Measurements from ENCODE around the gene UBAP2L. TPM values are rescaled to one million over a fixed set of nuclear protein-coding genes. Genes with fewer than 3 reads are reported as not detected.
A peak's percentile ranks its signal among the peaks of the same experiment; 100 is the strongest.

Gene UBAP2L
- total and polyA plus RNA-seq, 9 of the 15 experiments (the other 6 are each of a cell fraction or from before 2014, with no cell fraction given): 75.0 to 245 (median 119) TPM

DNA sequence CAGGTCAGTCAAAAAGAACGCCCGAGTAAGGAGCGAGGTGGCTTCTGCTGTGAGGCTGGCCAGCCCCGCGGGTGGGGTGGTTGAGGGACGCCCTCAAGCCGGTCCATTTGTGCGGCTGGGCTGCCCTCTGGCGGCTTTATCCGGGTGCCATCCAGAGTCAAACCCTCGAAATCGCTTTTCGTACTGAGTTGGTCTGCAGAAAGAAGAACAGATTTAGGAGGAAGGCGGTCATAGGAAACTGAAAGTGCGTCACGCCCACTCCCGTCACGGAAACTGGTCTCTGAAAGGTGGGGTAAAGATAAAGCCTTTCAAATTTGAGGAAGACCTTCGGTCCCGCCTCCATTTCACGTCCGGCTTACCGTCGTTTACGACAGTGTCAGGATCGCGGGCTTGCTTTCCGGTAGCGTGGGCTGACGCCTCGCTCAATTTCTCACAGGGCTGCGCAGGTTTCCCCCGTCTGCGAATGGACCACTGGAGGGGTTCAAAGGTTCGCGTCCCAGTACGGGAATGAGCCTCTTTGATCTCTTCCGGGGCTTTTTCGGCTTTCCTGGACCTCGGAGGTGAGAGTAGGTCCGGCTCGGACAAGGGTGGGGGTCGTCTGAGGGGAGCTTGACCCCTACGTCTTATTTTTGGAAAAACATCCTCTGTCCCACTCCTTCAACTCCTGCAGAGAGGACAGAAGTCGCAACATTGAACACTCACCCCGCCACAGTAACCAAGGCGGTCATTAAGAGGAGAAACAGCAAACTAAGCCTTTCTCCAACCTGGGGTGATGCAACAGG lies 51.7 kb downstream of the UBAP2L start, which contains the start of gene HAX1 (continued):
- TF ChIP-seq ARID3A (IDR thresholded peaks at IDR 0.05; ENCODE audit: borderline replicate concordance, low read depth, low read length): peak; percentile 86
- TF ChIP-seq TRIM28 (IDR thresholded peaks at IDR 0.05): no peak
- TF ChIP-seq NFIC (IDR thresholded peaks at IDR 0.05): peak; percentile 5; the same call in 1 of the 2 replicates
- peak; percentile 91 for TF ChIP-seq CEBPG (CRISPR knock-in tag; IDR thresholded peaks at IDR 0.05)
- TF ChIP-seq CEBPG (tag; conservative IDR thresholded peaks at IDR 0.05 in 1 of 2, IDR thresholded peaks at IDR 0.05 in 1 of 2): peak in 1 of 2 experiments; percentile 95; a peak in 3 of 4 replicates
- peak; percentile 77 for TF ChIP-seq TCF7 (IDR thresholded peaks at IDR 0.05; ENCODE audit: borderline replicate concordance)
- TF ChIP-seq RBFOX2 (IDR thresholded peaks at IDR 0.05; ENCODE audit: low read depth, low read length): peak; percentile 81
- peak; percentile 54 for TF ChIP-seq DPF2 (IDR thresholded peaks at IDR 0.05)
- no peak for TF ChIP-seq RFX5 (IDR thresholded peaks at IDR 0.05; ENCODE audit: low read depth, low read length)
- TF ChIP-seq TEAD1 (CRISPR knock-in tag; IDR thresholded peaks at IDR 0.05): peak in 1 of 2 experiments; percentile 4; a peak in 1 of 4 replicates
- 0 out of 2 replicates have a peak, but pooled peaks have one; percentile 35 for TF ChIP-seq HNRNPUL1 (IDR thresholded peaks at IDR 0.05; ENCODE audit: low read length)
- peak; percentile 85 for TF ChIP-seq SMC3 (conservative IDR thresholded peaks at IDR 0.05; ENCODE audit: insufficient read depth, low read depth, low read length)
- TF ChIP-seq ZNF561 (CRISPR knock-in tag; conservative IDR thresholded peaks at IDR 0.05): no peak
- peak; percentile 79 for TF ChIP-seq TFAP4 (CRISPR knock-in tag; IDR thresholded peaks at IDR 0.05; ENCODE audit: borderline replicate concordance)
- no peak for TF ChIP-seq FOXA3 (CRISPR knock-in tag; conservative IDR thresholded peaks at IDR 0.05 in 1 of 2, IDR thresholded peaks at IDR 0.05 in 1 of 2)
- no peak for TF ChIP-seq ZNF780A (CRISPR knock-in tag; IDR thresholded peaks at IDR 0.05)
- peak; percentile 91 for TF ChIP-seq CREM (IDR thresholded peaks at IDR 0.05; ENCODE audit: low read depth)
- TF ChIP-seq NCOA1 (IDR thresholded peaks at IDR 0.05; ENCODE audit: low read depth): peak; percentile 53
- TF ChIP-seq HCFC1 (IDR thresholded peaks at IDR 0.05; ENCODE audit: low read depth, low read length): peak; percentile 55; the same call in 1 of the 2 replicates
- TF ChIP-seq, protein P1, sequence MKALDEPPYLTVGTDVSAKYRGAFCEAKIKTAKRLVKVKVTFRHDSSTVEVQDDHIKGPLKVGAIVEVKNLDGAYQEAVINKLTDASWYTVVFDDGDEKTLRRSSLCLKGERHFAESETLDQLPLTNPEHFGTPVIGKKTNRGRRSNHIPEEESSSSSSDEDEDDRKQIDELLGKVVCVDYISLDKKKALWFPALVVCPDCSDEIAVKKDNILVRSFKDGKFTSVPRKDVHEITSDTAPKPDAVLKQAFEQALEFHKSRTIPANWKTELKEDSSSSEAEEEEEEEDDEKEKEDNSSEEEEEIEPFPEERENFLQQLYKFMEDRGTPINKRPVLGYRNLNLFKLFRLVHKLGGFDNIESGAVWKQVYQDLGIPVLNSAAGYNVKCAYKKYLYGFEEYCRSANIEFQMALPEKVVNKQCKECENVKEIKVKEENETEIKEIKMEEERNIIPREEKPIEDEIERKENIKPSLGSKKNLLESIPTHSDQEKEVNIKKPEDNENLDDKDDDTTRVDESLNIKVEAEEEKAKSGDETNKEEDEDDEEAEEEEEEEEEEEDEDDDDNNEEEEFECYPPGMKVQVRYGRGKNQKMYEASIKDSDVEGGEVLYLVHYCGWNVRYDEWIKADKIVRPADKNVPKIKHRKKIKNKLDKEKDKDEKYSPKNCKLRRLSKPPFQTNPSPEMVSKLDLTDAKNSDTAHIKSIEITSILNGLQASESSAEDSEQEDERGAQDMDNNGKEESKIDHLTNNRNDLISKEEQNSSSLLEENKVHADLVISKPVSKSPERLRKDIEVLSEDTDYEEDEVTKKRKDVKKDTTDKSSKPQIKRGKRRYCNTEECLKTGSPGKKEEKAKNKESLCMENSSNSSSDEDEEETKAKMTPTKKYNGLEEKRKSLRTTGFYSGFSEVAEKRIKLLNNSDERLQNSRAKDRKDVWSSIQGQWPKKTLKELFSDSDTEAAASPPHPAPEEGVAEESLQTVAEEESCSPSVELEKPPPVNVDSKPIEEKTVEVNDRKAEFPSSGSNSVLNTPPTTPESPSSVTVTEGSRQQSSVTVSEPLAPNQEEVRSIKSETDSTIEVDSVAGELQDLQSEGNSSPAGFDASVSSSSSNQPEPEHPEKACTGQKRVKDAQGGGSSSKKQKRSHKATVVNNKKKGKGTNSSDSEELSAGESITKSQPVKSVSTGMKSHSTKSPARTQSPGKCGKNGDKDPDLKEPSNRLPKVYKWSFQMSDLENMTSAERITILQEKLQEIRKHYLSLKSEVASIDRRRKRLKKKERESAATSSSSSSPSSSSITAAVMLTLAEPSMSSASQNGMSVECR (CRISPR knock-in tag; IDR thresholded peaks at IDR 0.05): peak; percentile 67; the same call in 1 of the 2 replicates
- TF ChIP-seq MAZ (CRISPR knock-in tag; conservative IDR thresholded peaks at IDR 0.05 in 1 of 2, IDR thresholded peaks at IDR 0.05 in 1 of 2): peak; percentile 71 to 88
- TF ChIP-seq BCOR (IDR thresholded peaks at IDR 0.05): 0 out of 2 replicates have a peak, but pooled peaks have one; percentile 13
